H9 (cell line): ENCODE measurements around the gene C1D. TPM values are rescaled to one million over a fixed set of nuclear protein-coding genes. Genes with fewer than 3 reads are reported as not detected.

ENCODE experiments used
- DNase-seq: peaks from one replicate; pipeline ENCODE4 v3.0.0-alpha.2; 2017
- H2AFZ ChIP-seq: one replicate; pipeline ENCODE4 v1.6.1; 2013; ENCODE audit warnings: mild to moderate bottlenecking, low read length, control low read depth, moderate library complexity
- H2AK5ac ChIP-seq: 2 replicates; pipeline ENCODE4 v1.6.1; 2013; ENCODE audit warnings: low read length, control low read depth, mixed read lengths; ENCODE audit not compliant: insufficient read length
- H2BK120ac ChIP-seq: one replicate; pipeline ENCODE4 v1.6.1; 2013; ENCODE audit warnings: low read depth, mild to moderate bottlenecking, low read length, control low read depth, inconsistent platforms; ENCODE audit not compliant: poor library complexity, severe bottlenecking
- H2BK12ac ChIP-seq: 2 replicates; pipeline ENCODE4 v1.6.1; 2013; ENCODE audit warnings: low read length, control low read depth, mixed read lengths, low read depth; ENCODE audit not compliant: insufficient read length
- H2BK15ac ChIP-seq: 2 replicates; pipeline ENCODE4 v1.6.1; 2013; ENCODE audit warnings: low read depth, low read length, control low read depth
- H2BK20ac ChIP-seq: one replicate; pipeline ENCODE4 v1.6.1; 2013; ENCODE audit warnings: low read depth, mild to moderate bottlenecking, low read length, control low read depth, inconsistent platforms; ENCODE audit not compliant: poor library complexity, severe bottlenecking
- H2BK5ac ChIP-seq: 2 replicates; pipeline ENCODE4 v1.6.1; 2013; ENCODE audit warnings: low read length, control low read depth, mixed read lengths; ENCODE audit not compliant: insufficient read length
- H3K14ac ChIP-seq: 2 replicates; pipeline ENCODE4 v1.6.1; 2013; ENCODE audit warnings: low read length, control low read depth; ENCODE audit not compliant: insufficient read depth
- H3K18ac ChIP-seq: 2 replicates; pipeline ENCODE4 v1.6.1; 2013; ENCODE audit warnings: low read depth, mild to moderate bottlenecking, mixed read lengths, low read length, control low read depth; ENCODE audit not compliant: insufficient read length
- H3K23ac ChIP-seq: 2 replicates; pipeline ENCODE4 v1.6.1; 2013; ENCODE audit warnings: low read length, control low read depth, mixed read lengths, low read depth; ENCODE audit not compliant: insufficient read length
- H3K23me2 ChIP-seq: 2 replicates; pipeline ENCODE4 v1.6.1; 2013; ENCODE audit warnings: low read depth, mild to moderate bottlenecking, mixed read lengths, low read length, control low read depth; ENCODE audit not compliant: insufficient read length, poor library complexity, severe bottlenecking
- H3K27ac ChIP-seq: 2 replicates; pipeline ENCODE4 v1.5.1; 2013; ENCODE audit warnings: low read length, control low read depth, mixed read lengths, low read depth; ENCODE audit not compliant: insufficient read length
- H3K27me3 ChIP-seq: 2 replicates; pipeline ENCODE4 v1.6.1; 2013; ENCODE audit warnings: low read length, control low read depth, inconsistent platforms; ENCODE audit not compliant: insufficient read depth
- H3K4ac ChIP-seq: 2 replicates; pipeline ENCODE4 v1.6.1; 2013; ENCODE audit warnings: low read depth, mild to moderate bottlenecking, control low read depth, inconsistent platforms, low read length, moderate library complexity
- H3K4me1 ChIP-seq: 2 replicates; pipeline ENCODE4 v1.6.1; 2013; ENCODE audit warnings: low read length, control low read depth, inconsistent platforms; ENCODE audit not compliant: insufficient read depth
- H3K4me2 ChIP-seq: 2 replicates; pipeline ENCODE4 v1.6.1; 2013; ENCODE audit warnings: low read length, control low read depth, mixed read lengths; ENCODE audit not compliant: insufficient read length, insufficient read depth
- H3K56ac ChIP-seq: 2 replicates; pipeline ENCODE4 v1.6.1; 2013; ENCODE audit warnings: low read depth, mild to moderate bottlenecking, mixed read lengths, low read length, control low read depth; ENCODE audit not compliant: insufficient read length
- H3K79me1 ChIP-seq: 2 replicates; pipeline ENCODE4 v1.6.1; 2013; ENCODE audit warnings: low read depth, mild to moderate bottlenecking, moderate library complexity, low read length, control low read depth, inconsistent platforms; ENCODE audit not compliant: insufficient read depth, poor library complexity, severe bottlenecking
- H3K79me2 ChIP-seq: 2 replicates; pipeline ENCODE4 v1.6.1; 2013; ENCODE audit warnings: low read length, control low read depth, inconsistent platforms; ENCODE audit not compliant: insufficient read depth
- H3K9ac ChIP-seq: 2 replicates; pipeline ENCODE4 v1.6.1; 2013; ENCODE audit warnings: low read length, control low read depth, mixed read lengths; ENCODE audit not compliant: insufficient read length; ENCODE audit errors: extremely low read depth
- H3K9me3 ChIP-seq: one replicate; pipeline ENCODE4 v1.6.1; 2013; ENCODE audit warnings: low read depth, low read length, inconsistent platforms; ENCODE audit not compliant: control insufficient read depth
- H3T11ph ChIP-seq: one replicate; pipeline ENCODE4 v1.6.1; 2013; ENCODE audit warnings: mild to moderate bottlenecking, low read length, control low read depth, inconsistent platforms
- H4K20me1 ChIP-seq: one replicate; pipeline ENCODE4 v1.6.1; 2013; ENCODE audit not compliant: control insufficient read depth, insufficient read length, insufficient read depth
- H4K5ac ChIP-seq: 2 replicates; pipeline ENCODE4 v1.6.1; 2013; ENCODE audit warnings: low read depth, mild to moderate bottlenecking, mixed read lengths, low read length, control low read depth; ENCODE audit not compliant: insufficient read length
- H4K8ac ChIP-seq: replicated peaks from 2 replicates; pipeline ENCODE4 v1.6.1; 2013; ENCODE audit warnings: low read length, control low read depth, mixed read lengths, low read depth; ENCODE audit not compliant: insufficient read length
- H4K91ac ChIP-seq: 2 replicates; pipeline ENCODE4 v1.6.1; 2013; ENCODE audit warnings: low read depth, mild to moderate bottlenecking, moderate library complexity, mixed read lengths, low read length, control low read depth; ENCODE audit not compliant: insufficient read length
- H3K27ac Mint-ChIP-seq, 3 experiments: 2 replicates in 2 of 3; 3 replicates in 1 of 3; pipeline ENCODE4 v1.8.0; 2020 to 2021; ENCODE audit warnings: mixed read lengths in 3 of 3, mild to moderate bottlenecking in 1 of 3, moderate library complexity in 1 of 3
- H3K27me3 Mint-ChIP-seq: 2 replicates; pipeline ENCODE4 v1.8.0; 2021; ENCODE audit warnings: low read depth, mild to moderate bottlenecking, moderate library complexity, mixed read lengths
- H3K36me3 Mint-ChIP-seq, 3 experiments: 2 replicates in 2 of 3; 3 replicates in 1 of 3; pipeline ENCODE4 v1.8.0; 2020 to 2021; ENCODE audit warnings: low read depth in 3 of 3, mixed read lengths in 3 of 3; ENCODE audit not compliant: insufficient read depth in 1 of 3
- H3K4me1 Mint-ChIP-seq, 2 experiments: 2 replicates each; pipeline ENCODE4 v1.8.0; 2020; ENCODE audit warnings: mixed read lengths in 2 of 2
- H3K4me3 Mint-ChIP-seq, 2 experiments: 2 replicates in 1 of 2; 3 replicates in 1 of 2; pipeline ENCODE4 v1.8.0; 2020 to 2021; ENCODE audit warnings: mild to moderate bottlenecking in 2 of 2, mixed read lengths in 2 of 2, moderate library complexity in 1 of 2
- H3K9me3 Mint-ChIP-seq, 2 experiments: 2 replicates in 1 of 2; 3 replicates in 1 of 2; pipeline ENCODE4 v1.8.0; 2020; ENCODE audit warnings: mild to moderate bottlenecking in 2 of 2, mixed read lengths in 2 of 2, moderate library complexity in 1 of 2
- WGBS: extraction: QIAGEN DNeasy Blood & Tissue Kit; methylation state at CpG from one replicate; pipeline ENCODE4 v1.1.7; 2013; ENCODE audit warnings: missing lambda C conversion rate, low lambda C conversion rate, mixed read lengths; ENCODE audit not compliant: insufficient read length; ENCODE audit errors: extremely low coverage; 5-methylcytosine and 5-hydroxymethylcytosine counted together
- total RNA-seq: library from RNA; stranded (reverse); gene quantifications from 2 replicates; pipeline ENCODE4 v1.2.1, GENCODE V29; 2021
- TF ChIP-seq, protein P1 (sequence below): fragments of 200-600 bp; sonication (generic); conservative IDR thresholded peaks from 3 replicates; pipeline ENCODE4 v1.8.0; 2021; ENCODE audit warnings: antibody characterized with exemption, mild to moderate bottlenecking

C1D gene
- total RNA-seq, 1 experiment from 2014 or later, result 19.7 TPM

- Mint-ChIP-seq H3K27me3 (peaks cover 15% of the 10 kb centered on the region), H3K4me3 (no peak overlapping the region)
- WGBS, result no CpG with 5 or more reads among the region's 2 CpGs
Observed at GRCh38 chr2:68088940-68089339, 26.1 kb upstream of the C1D start.

More at GRCh38 chr2:68088940-68089339, 26.1 kb upstream of the C1D start:
- Histone ChIP-seq H3K9me3 (no peaks in the 10 kb centered on the region), H3K14ac (no peak overlapping the region), H3K4me1 (no peaks in the 10 kb centered on the region), H3K56ac (no peak overlapping the region), H3K18ac (no peak overlapping the region), H2BK120ac (no peak overlapping the region), H4K8ac (no peak overlapping the region), H2AFZ (no peak overlapping the region), H3K79me1 (no peaks in the 10 kb centered on the region), H3K23me2 (no peaks in the 10 kb centered on the region), H2BK12ac (no peak overlapping the region), H3K4ac (no peak overlapping the region), H3K9ac (no peak overlapping the region), H3K4me2 (no peak overlapping the region), H3T11ph (no peak overlapping the region), H3K27ac (no peak overlapping the region), H2BK15ac (no peak overlapping the region), H4K5ac (no peak overlapping the region), H2BK20ac (no peak overlapping the region), H3K23ac (no peak overlapping the region), H2AK5ac (no peak overlapping the region), H3K27me3 (no peaks in the 10 kb centered on the region), H4K91ac (no peak overlapping the region), H4K20me1 (no peaks in the 10 kb centered on the region), H3K79me2 (no peaks in the 10 kb centered on the region), H2BK5ac (no peak overlapping the region)
- Mint-ChIP-seq H3K36me3 (no peaks in the 10 kb centered on the region), H3K9me3 (no peaks in the 10 kb centered on the region), H3K4me1 (peaks cover 2 to 6% of the 10 kb centered on the region in 2 experiments; a peak in 2 of 4 replicates), H3K27ac (no peak overlapping the region)
- no peak for DNase-seq
- TF ChIP-seq, protein P1, sequence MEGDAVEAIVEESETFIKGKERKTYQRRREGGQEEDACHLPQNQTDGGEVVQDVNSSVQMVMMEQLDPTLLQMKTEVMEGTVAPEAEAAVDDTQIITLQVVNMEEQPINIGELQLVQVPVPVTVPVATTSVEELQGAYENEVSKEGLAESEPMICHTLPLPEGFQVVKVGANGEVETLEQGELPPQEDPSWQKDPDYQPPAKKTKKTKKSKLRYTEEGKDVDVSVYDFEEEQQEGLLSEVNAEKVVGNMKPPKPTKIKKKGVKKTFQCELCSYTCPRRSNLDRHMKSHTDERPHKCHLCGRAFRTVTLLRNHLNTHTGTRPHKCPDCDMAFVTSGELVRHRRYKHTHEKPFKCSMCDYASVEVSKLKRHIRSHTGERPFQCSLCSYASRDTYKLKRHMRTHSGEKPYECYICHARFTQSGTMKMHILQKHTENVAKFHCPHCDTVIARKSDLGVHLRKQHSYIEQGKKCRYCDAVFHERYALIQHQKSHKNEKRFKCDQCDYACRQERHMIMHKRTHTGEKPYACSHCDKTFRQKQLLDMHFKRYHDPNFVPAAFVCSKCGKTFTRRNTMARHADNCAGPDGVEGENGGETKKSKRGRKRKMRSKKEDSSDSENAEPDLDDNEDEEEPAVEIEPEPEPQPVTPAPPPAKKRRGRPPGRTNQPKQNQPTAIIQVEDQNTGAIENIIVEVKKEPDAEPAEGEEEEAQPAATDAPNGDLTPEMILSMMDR, result no peak
